ENCODE data around the gene PRSS22.
A peak's percentile ranks its signal among the peaks of the same experiment; 100 is the strongest.

The PRSS22 gene

DNA sequence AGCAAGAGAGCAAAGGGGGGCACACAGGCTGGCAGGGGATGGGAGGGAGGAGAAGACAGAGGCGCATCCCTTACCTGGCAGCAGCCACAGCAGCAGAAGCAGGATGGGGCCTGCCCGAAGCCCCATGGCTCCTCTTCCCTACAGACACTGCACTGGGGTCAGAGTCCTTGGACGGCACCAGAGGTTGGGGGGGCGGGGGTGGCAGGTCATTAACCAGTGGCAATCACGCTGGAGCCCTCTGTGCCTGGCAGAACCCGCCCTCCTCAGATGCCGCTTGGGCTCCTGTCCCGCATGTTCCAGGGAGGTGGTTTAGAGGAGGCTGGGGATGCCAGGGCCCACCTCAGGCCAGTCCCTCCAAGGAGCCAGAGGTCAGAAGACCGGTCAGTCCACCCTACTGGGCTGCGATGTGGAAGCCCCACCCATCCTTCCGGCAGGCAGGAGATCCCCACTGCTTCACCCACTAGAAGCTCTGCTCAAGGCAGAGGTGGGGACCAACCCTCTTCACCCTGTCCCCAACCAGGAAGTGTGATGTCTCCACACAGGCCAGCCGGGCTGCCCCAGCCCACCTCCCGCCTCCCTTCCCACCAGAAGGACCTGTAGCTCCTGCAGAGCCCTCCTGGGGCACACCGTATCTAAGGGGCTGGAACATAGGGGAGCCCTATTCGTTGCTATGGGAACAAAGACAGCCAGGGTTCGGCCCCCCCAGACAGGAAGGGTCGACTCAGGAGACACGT lies 16.2 kb downstream of the PRSS22 start:
- TF ChIP-seq POLR2AphosphoS5 (IDR thresholded peaks at IDR 0.05; ENCODE audit: low read depth, low read length): no peak
- no peak for TF ChIP-seq TAF1 (IDR thresholded peaks at IDR 0.05; ENCODE audit: borderline replicate concordance, insufficient read depth, low read length)
- TF ChIP-seq FOXP2 (optimal IDR thresholded peaks at IDR 0.05; ENCODE audit: borderline replicate concordance, extremely low read depth, extremely low read length, insufficient read depth): no peak
- TF ChIP-seq, protein P1, sequence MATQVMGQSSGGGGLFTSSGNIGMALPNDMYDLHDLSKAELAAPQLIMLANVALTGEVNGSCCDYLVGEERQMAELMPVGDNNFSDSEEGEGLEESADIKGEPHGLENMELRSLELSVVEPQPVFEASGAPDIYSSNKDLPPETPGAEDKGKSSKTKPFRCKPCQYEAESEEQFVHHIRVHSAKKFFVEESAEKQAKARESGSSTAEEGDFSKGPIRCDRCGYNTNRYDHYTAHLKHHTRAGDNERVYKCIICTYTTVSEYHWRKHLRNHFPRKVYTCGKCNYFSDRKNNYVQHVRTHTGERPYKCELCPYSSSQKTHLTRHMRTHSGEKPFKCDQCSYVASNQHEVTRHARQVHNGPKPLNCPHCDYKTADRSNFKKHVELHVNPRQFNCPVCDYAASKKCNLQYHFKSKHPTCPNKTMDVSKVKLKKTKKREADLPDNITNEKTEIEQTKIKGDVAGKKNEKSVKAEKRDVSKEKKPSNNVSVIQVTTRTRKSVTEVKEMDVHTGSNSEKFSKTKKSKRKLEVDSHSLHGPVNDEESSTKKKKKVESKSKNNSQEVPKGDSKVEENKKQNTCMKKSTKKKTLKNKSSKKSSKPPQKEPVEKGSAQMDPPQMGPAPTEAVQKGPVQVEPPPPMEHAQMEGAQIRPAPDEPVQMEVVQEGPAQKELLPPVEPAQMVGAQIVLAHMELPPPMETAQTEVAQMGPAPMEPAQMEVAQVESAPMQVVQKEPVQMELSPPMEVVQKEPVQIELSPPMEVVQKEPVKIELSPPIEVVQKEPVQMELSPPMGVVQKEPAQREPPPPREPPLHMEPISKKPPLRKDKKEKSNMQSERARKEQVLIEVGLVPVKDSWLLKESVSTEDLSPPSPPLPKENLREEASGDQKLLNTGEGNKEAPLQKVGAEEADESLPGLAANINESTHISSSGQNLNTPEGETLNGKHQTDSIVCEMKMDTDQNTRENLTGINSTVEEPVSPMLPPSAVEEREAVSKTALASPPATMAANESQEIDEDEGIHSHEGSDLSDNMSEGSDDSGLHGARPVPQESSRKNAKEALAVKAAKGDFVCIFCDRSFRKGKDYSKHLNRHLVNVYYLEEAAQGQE (IDR thresholded peaks at IDR 0.05; ENCODE audit: insufficient read depth in 1 of 2, low read depth in 2 of 2, low read length in 2 of 2): no peak
- TF ChIP-seq SIN3A (IDR thresholded peaks at IDR 0.05; ENCODE audit: borderline replicate concordance, insufficient read depth, low read length): no peak

DNA sequence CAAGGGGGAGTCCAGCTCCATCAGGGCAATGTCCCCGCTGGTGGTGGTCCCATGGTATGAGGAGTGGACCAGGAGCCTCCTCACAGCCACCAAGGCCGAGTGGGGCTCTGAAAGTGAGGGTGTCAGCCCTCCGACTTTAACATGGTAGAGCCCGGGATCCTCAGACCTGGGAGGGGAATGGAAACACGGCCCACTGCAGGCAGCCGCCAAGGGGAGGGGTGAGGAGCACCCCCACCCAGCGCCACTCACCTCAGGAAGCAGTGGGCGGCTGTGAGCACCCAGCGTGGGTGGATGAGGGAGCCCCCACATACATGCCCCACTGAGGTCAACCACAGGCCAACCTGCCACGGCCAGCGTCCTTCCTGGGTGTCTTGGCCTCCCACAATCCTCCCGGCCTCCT lies 17.1 kb downstream of the PRSS22 start:
- TF ChIP-seq, protein P1 (IDR thresholded peaks at IDR 0.05; ENCODE audit: insufficient read depth in 1 of 2, low read depth in 2 of 2, low read length in 2 of 2): no peak
- TF ChIP-seq POLR2AphosphoS5 (IDR thresholded peaks at IDR 0.05; ENCODE audit: low read depth, low read length): no peak
- no peak for TF ChIP-seq TAF1 (IDR thresholded peaks at IDR 0.05; ENCODE audit: borderline replicate concordance, insufficient read depth, low read length)
- TF ChIP-seq SIN3A (IDR thresholded peaks at IDR 0.05; ENCODE audit: borderline replicate concordance, insufficient read depth, low read length): no peak
- TF ChIP-seq FOXP2 (optimal IDR thresholded peaks at IDR 0.05; ENCODE audit: borderline replicate concordance, extremely low read depth, extremely low read length, insufficient read depth): no peak

DNA sequence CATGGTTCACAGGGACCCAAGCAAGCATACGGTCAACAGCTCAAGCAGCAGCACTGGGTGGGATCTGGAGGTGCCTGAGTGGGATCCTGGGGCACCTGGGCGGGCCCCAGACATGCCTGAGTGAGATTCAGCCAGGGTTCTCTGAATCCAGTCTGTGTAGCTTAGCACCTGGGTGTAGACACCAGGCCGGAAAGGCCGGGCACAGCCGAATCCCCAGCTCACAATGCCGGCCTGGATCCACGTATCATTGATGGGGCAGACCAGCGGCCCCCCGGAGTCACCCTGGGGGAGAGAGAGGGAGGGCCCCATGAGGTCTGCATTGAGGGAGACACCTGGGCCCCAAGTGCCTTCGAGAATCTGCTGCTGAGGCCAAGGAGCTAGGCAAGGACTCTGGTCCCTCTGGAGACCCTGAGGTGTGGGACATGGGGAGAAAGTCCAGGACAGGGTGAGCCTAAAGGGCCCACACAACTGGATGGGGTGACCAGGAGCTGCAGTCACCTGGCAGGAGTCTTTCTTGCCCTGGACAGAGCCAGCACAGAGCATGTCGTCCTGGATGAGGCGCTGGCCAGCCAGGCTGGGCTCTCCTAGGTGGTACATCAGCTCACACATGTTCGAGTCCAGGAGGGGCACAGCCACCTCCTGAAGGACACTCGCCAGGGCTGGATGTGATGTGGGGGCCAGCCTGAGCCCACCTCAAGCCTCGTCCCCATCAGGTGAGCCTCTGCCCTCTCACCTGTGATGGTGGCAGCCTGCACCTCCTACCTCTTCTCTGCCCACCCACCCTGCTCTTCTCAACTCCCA lies 18.1 kb downstream of the PRSS22 start:
- TF ChIP-seq, protein P1 (IDR thresholded peaks at IDR 0.05; ENCODE audit: insufficient read depth in 1 of 2, low read depth in 2 of 2, low read length in 2 of 2): no peak
- TF ChIP-seq TAF1 (IDR thresholded peaks at IDR 0.05; ENCODE audit: borderline replicate concordance, insufficient read depth, low read length) (no peak), SIN3A (IDR thresholded peaks at IDR 0.05; ENCODE audit: borderline replicate concordance, insufficient read depth, low read length) (no peak), POLR2AphosphoS5 (IDR thresholded peaks at IDR 0.05; ENCODE audit: low read depth, low read length) (no peak), FOXP2 (optimal IDR thresholded peaks at IDR 0.05; ENCODE audit: borderline replicate concordance, extremely low read depth, extremely low read length, insufficient read depth) (no peak)

DNA sequence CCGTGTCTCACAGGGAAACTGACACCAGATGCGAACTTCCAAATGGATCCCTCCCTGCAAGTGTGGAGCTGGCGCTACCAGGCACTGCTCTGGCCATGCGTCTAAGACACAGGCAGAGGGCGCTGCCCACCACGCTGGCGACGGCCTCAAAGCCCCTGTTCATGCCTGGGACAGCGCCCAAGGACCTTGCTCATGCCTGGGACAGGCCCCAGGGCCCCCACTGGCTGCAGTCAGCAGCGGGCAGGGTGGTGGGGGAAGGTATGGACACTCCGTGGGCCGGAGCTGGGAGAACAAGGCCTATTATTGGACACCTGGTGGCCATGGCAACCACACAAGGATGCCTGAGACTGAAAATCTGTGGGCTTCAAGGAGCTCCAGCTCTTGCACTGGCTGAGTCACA lies 19.0 kb downstream of the PRSS22 start:
- TF ChIP-seq, protein P1 (IDR thresholded peaks at IDR 0.05; ENCODE audit: insufficient read depth in 1 of 2, low read depth in 2 of 2, low read length in 2 of 2): no peak
- peak; percentile 38 for TF ChIP-seq FOXP2 (optimal IDR thresholded peaks at IDR 0.05; ENCODE audit: borderline replicate concordance, extremely low read depth, extremely low read length, insufficient read depth)
